ENCODE results near the gene HDAC4.
"Not testable (repeated sequence)": the region's sequence is repeated elsewhere in the genome, so short reads cannot be mapped to it uniquely, and the experiment has no call there.

The HDAC4 gene

GRCh38 chr2:239178484-239178883 lies 222.3 kb downstream of the HDAC4 start:
- no peak for DNase-seq

DNA sequence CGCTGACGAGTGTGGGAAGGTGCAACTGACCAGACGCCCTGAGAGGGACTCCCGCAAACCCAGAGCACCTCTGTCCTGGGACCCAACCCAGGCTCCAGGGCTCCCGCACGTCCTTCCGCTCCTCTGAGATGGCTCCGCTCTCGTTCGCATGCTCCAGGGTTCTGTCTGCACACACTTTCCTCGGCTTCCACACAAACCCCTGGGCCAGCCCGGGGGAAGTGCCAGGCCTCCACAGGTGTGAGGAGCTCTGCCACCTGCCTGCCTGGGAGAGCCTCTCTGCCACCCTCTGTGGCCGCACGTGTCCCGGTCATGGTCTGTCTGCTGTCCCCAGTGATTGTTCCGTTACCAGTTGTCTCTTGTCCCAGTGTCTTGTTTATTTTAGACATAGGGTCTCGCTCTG lies 222.9 kb downstream of the HDAC4 start:
- no peak for DNase-seq

GRCh38 chr2:239177325-239177724 lies 223.5 kb downstream of the HDAC4 start:
- DNase-seq, result no peak

- DNase-seq, result not testable (repeated sequence)
These were observed 224.5 kb downstream of the HDAC4 start for GRCh38 chr2:239176138-239176803.

DNA sequence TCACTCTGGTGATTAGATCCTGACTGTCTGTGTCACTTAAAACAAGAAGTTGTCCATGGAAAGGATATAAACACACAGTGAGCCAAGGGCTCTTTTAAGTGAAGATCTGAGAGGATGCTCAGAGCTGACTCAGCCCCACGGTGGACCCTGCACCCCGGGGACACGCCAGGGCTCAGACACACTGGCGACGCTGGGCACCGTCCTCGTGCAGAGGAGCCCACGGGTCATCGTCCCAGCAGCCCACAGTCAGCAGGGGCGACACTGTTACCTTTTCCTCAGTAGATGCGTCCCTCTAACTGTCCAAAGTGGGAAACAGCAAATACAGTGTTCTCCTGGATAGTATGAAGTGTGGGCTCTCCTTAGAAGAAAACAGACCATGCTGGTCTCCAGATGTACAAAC lies 225.6 kb downstream of the HDAC4 start:
- DNase-seq, result no peak

DNA sequence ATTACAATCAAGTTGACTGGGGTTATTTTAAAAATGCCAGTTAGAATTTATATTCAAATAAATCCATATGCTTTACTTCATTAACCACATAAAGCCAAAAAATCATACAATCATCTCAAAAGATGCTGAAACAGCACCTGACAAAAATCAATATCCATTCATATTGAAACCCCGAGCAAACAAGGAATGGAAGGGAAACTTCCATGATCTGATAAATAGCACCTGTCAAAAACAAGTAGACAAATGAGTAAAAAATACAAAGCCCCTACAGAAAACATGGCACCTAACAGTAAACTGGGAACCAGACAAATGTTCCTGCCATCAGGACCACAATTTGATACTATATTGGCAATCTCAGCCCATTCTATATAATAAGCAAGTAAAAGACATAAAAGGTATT lies 227.5 kb downstream of the HDAC4 start:
- no peak for DNase-seq

DNA sequence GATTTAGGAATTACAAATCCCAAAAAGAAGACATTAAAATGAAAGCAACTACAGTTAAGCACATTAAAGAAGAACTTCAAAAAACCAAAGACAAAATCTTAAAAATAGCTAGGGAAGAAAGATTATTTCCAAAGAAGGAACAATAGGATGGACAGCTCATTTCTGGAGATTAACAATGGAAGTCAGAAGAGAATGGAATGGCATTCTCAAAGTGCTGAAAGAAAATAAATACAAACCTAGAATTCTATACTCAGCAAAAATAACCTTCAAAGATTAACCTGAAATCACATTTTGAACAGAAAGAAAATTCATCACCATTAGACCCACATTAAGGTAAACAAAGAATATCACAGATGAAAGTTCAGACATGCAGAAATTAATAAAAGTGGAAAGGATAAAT lies 229.2 kb downstream of the HDAC4 start:
- no peak for DNase-seq

DNA sequence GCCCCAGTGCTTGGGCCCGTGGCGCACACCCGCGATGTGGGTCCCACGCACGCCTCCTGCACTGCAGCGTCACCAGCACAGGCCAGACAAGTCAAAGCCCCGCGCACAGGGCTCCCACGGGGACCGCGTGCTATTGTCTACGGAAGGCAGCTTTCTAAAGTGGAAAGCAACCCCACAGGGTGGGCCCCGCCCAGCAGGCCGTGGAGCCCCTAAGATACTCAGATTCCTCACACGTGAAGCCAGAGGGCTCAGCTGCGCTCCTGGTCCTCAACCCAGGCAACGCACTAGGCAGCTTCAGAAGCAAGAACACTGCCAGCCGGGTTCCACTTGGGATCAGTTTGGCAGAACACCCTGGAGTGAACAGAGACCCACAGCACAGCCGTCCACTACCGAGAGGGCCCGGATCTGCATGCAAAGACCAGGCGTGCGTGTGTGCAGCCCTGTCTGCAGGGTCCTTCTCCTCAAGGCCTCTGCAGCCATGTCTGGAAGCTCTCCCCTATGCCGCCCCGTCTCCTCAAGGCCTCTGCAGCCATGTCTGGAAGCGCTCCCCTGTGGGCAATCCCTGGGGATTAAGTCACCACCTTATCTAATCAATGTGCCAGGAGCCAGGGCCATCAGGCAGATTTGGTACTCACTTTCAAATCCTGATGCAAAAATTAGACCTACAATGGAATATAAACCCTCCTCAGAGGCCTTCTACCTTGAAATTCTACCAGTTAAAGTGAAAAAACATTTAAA lies 231.3 kb downstream of the HDAC4 start:
- DNase-seq, result no peak

GRCh38 chr2:239168575-239168974 lies 232.2 kb downstream of the HDAC4 start:
- no peak for DNase-seq

GRCh38 chr2:239167766-239168444 lies 232.9 kb downstream of the HDAC4 start:
- no peak for DNase-seq

DNA sequence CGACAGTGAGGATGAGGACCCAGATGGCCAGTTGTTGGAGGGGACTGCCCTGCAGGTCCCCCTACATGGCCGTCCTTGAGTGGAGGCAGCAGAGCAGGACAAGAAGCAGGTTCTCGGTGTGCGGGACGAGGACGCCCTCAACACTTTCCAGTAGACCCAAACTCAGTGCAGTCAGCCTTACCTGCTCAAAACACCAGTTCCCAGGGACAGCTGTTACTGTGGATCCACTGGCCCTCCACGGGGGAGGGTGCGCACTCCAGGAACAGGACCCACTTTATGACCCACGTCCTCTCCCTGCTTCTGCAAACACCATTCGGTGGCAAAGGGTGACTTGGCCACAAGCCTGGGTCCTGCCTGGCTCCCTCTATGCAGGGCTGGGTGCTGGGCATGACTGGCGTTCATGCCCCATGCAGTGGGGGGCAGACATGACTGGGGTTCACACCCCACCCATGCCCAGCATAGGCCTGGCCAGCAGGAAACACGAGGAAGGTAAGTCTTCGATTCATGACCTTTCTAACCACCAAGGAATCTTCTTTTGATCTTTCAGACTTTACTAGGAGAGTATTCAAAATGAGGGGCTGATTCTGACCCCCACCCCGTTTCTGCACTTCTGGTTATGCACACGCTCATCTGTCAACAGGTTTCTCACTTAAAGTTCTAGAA lies 233.7 kb downstream of the HDAC4 start:
- no peak for DNase-seq

- no peak for DNase-seq
These were observed 234.5 kb downstream of the HDAC4 start for GRCh38 chr2:239166201-239166834.

- DNase-seq, result no peak
These were observed 235.5 kb downstream of the HDAC4 start for GRCh38 chr2:239165206-239165831.

DNA sequence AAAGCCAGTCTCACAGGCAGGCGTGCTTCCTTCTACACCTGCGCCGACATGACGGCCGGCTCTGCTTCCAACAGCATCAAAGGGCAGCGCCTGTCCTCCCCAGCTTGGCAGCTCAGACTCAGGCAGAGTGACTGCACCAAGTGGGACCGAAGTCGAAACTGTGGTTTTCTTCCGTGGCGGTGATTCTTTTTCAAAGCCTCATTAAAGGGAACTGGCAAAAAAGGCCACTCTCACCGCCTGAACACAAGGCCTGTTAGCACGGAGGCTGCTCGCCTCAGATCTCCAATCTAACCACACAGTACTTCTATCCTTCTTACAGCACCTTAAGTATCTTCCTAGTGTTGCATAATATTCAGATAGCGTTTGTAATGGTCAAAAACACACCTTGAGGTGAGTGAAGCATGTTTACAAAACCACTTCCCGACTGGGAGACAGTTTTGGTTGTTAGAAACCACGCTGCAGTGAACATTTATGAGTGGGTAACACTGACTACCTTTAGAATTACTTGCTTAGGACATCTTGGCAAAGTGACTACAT lies 236.4 kb downstream of the HDAC4 start:
- no peak for DNase-seq

- DNase-seq, result no peak
These were observed 237.0 kb downstream of the HDAC4 start for GRCh38 chr2:239163688-239164334.

DNA sequence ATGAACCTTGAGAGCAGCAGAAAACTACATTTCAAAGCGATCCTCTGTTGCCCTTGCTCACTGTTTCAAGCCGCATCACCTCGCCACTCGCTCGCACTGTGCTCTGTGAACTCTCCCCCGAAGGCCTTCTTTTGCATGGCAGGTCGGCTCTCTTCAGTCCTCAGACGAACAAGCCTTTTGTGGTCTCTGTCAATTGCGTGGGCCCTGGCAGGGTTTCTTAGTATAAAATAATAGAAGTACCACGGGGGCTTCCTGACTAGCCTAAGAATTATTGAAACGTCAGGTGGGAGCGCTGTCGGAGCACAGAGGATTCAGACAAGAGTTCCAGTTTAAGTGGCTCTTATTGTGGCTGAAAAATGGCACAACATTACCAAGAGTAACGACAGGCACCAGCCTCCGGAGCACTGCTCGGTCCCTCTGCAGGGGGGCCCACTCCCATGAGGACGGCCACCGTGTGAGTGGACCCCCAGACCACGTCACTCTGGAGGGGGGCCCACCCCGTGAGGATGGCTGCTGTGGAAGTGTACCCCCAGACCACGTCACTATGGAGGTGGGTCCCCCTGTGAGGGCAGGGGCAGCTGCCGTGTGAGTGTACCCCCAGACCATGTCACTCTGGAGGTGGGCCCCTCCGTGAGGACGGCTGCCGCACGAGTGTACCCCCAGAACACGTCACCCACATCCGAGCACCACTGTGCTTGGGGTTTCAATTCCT lies 237.7 kb downstream of the HDAC4 start:
- no peak for DNase-seq

- no peak for DNase-seq
These were observed 238.5 kb downstream of the HDAC4 start for GRCh38 chr2:239162141-239162821.

- no peak for DNase-seq
These were observed 239.1 kb downstream of the HDAC4 start for GRCh38 chr2:239161711-239162140.

- DNase-seq, result no peak
These were observed 240.3 kb downstream of the HDAC4 start for GRCh38 chr2:239160226-239161143.
